Stimulated activated CD4-positive, alpha-beta T cell treated with anti-CD3 and anti-CD28 coated beads, TNF-alpha, amount 100 ng/mL, for 48 hours (primary cell): Measurements from ENCODE around the gene KHNYN.
A peak's percentile ranks its signal among the peaks of the same experiment; 100 is the strongest.
"Not testable (repeated sequence)": the region's sequence is repeated elsewhere in the genome, so short reads cannot be mapped to it uniquely, and the experiment has no call there.

Experiments used
- DNase-seq, 3 donors: peaks; one replicate each; pipeline ENCODE4 v3.0.0-alpha.2; 2020; ENCODE audit warnings: low read depth in 3 of 3

The KHNYN gene

GRCh38 chr14:24437736-24438067, 7.9 kb downstream of the KHNYN start:
- DNase-seq = no peak

- no peak for DNase-seq
Observed at GRCh38 chr14:24438223-24439097, 8.7 kb downstream of the KHNYN start.

- DNase-seq = no peak
Observed at GRCh38 chr14:24439257-24439656, 9.5 kb downstream of the KHNYN start.

- DNase-seq = no peak
Observed at GRCh38 chr14:24439830-24440605, 10.3 kb downstream of the KHNYN start.

GRCh38 chr14:24440606-24441399, 11.0 kb downstream of the KHNYN start:
- DNase-seq = no peak

- no peak for DNase-seq
Observed at GRCh38 chr14:24441485-24441884, 11.7 kb downstream of the KHNYN start.

GRCh38 chr14:24441904-24442239, 12.1 kb downstream of the KHNYN start:
- DNase-seq = no peak

GRCh38 chr14:24442240-24443052, 12.7 kb downstream of the KHNYN start, which contains the start of gene SDR39U1:
Gene SDR39U1, minus strand, starts transcription at chr14:24442776. Its CDS starts 7 bp downstream, at chr14:24442769.
- DNase-seq = peak; percentile 89 to 96 (median 92)

- DNase-seq = no peak
Observed at GRCh38 chr14:24443053-24443665, 13.4 kb downstream of the KHNYN start.

GRCh38 chr14:24450828-24451227, 21.1 kb downstream of the KHNYN start:
- not testable (repeated sequence) for DNase-seq

GRCh38 chr14:24456980-24457379, 27.2 kb downstream of the KHNYN start:
- no peak for DNase-seq

GRCh38 chr14:24458736-24459135, 29.0 kb downstream of the KHNYN start:
- DNase-seq = no peak

- no peak for DNase-seq
Observed at GRCh38 chr14:24459331-24459730, 29.6 kb downstream of the KHNYN start.

GRCh38 chr14:24461336-24461735, 31.6 kb downstream of the KHNYN start:
- DNase-seq = no peak

- DNase-seq = no peak
Observed at GRCh38 chr14:24463017-24463883, 33.5 kb downstream of the KHNYN start.

- no peak for DNase-seq
Observed at GRCh38 chr14:24463884-24464785, 34.4 kb downstream of the KHNYN start.

- DNase-seq = no peak
Observed at GRCh38 chr14:24465368-24465767, 35.6 kb downstream of the KHNYN start.

GRCh38 chr14:24465805-24466204, 36.1 kb downstream of the KHNYN start:
- no peak for DNase-seq

GRCh38 chr14:24470450-24470849, 40.7 kb downstream of the KHNYN start:
- not testable (repeated sequence) for DNase-seq
